Lower leg skin (tissue), 4 donors: Measurements from ENCODE around the gene EDEM2. TPM values are rescaled to one million over a fixed set of nuclear protein-coding genes. Genes with fewer than 3 reads are reported as not detected.
"Not testable (repeated sequence)": the region's sequence is repeated elsewhere in the genome, so short reads cannot be mapped to it uniquely, and the experiment has no call there.

Experiments
- DNase-seq, 2 donors: peaks; one replicate each; pipeline ENCODE4 v3.0.0-alpha.2; 2019; ENCODE audit warnings: low spot score in 2 of 2
- H3K4me3 ChIP-seq: fragments of 200-600 bp; sonication (generic); 2 replicates; pipeline ENCODE4 v1.5.1; 2017; ENCODE audit warnings: mild to moderate bottlenecking, low read depth; ENCODE audit not compliant: poor library complexity, severe bottlenecking
- CTCF ChIP-seq, 3 donors: fragments of 450-650 bp; IDR thresholded peaks; one replicate each; pipeline ENCODE4 v1.5.1; 2016; ENCODE audit warnings: antibody characterized with exemption in 3 of 3, mild to moderate bottlenecking in 3 of 3, moderate library complexity in 2 of 3
- POLR2A ChIP-seq, 2 donors: fragments of 450-650 bp; IDR thresholded peaks; one replicate each; pipeline ENCODE4 v1.6.1; 2016 to 2017; ENCODE audit warnings: antibody characterized with exemption in 2 of 2, mild to moderate bottlenecking in 1 of 2, moderate library complexity in 1 of 2
- WGBS, 2 donors: methylation state at CpG; one replicate each; pipeline ENCODE4 v1.1.5; 2018; 5-methylcytosine and 5-hydroxymethylcytosine counted together
- intact Hi-C: fragments of 100-400 bp; cut with DNase I; formaldehyde crosslinking; loops from one replicate; pipeline ENCODE4 v1.15.0; 2023; ENCODE audit warnings: low total_unique reads
- total RNA-seq, 4 donors: library from RNA; depleted of rRNA; stranded (reverse); fragments of >200 nt; gene quantifications; one replicate each; pipeline ENCODE4 v1.1.0, GENCODE V29; 2016

The EDEM2 gene
- total RNA-seq, 4 donors from 2014 or later = 8.8 to 18.7 (median 16.6) TPM

- TF ChIP-seq CTCF (IDR thresholded peaks at IDR 0.05) = no peak
- no peak for TF ChIP-seq POLR2A (IDR thresholded peaks at IDR 0.05)
- DNase-seq = peak; percentile 93 to 97
- intact Hi-C loops = no loop called here
- WGBS, 2 donors = 2% methylated on average over 16 of the region's 16 CpGs
- peak within 1 kb of the TSS; percentile 9 for H3K4me3 ChIP-seq
Measured at GRCh38 chr20:35171753-35172433, 24.8 kb upstream of the EDEM2 start, which contains the start of gene PROCR. Gene PROCR (plus strand): TSS chr20:35172072. CDS start chr20:35172155, 83 bp downstream.

GRCh38 chr20:35171438-35171752 lies 24.3 kb upstream of the EDEM2 start:
- no peak for DNase-seq
- 13 to 30% methylated on average over 1 of the region's 1 CpG for WGBS, 2 donors
- intact Hi-C loops = no loop called here
- H3K4me3 ChIP-seq = no peak overlapping the region
- no peak for TF ChIP-seq CTCF (IDR thresholded peaks at IDR 0.05)
- TF ChIP-seq POLR2A (IDR thresholded peaks at IDR 0.05) = no peak

DNA sequence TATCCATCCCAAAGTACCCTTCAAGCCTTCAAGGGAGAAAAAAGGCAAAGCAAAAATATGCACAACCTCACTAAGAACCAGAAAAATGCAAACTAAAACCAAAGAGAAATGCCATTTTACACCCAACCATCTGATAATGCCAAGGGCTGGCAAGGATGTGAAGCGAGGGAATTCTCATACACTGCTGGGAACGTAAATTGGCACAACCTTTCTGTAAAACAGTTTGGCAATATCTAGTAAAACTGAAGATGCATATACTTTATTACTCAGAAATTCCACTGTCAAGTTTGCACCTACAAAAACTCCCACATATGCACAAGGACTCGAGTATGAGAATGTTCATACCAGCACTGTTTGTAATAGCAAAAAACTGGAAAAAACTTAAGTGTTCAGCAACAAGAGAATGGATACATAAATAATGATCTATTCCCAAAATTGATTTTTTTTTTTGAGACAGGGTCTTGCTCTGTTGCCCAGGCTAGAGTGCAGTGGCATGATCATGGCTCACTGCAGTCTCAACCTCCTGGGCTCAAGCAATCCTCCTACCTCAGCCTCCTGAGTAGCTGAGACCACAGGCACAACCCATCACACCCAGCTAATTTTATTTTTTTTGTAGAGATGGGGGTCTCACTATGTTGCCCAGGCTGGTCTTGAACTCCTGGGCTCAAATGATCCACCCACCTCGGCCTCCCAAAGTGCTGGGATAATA lies 21.7 kb upstream of the EDEM2 start:
- DNase-seq, H3K4me3 ChIP-seq, intact Hi-C loops: not testable (repeated sequence)
- 70 to 82% methylated on average over 4 of the region's 4 CpGs for WGBS, 2 donors

DNA sequence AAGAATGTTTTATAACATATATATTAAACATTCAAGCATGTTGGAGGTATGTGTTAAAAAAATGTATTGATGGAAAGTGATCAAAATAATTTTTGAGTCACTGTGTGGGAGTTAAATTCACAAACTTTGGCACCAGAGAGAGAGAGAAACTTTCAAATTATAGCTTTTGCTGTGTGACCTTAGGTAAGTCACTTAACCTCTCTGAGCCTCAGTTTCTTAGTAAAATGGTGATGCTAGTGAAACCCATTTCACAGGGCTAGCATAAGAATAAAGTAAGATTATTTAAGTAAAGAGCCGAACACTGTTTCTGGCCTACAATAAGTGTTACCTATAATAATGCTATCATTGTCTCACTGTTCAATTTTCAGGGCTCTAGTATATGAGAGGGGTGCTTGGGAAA lies 20.7 kb upstream of the EDEM2 start:
- WGBS, 2 donors = 100% methylated on average over 1 of the region's 1 CpG
- intact Hi-C loops = no loop called here
- no peak overlapping the region for H3K4me3 ChIP-seq
- TF ChIP-seq POLR2A (IDR thresholded peaks at IDR 0.05) = no peak
- no peak for TF ChIP-seq CTCF (IDR thresholded peaks at IDR 0.05)
- DNase-seq = no peak

GRCh38 chr20:35166242-35166830 lies 19.2 kb upstream of the EDEM2 start:
- TF ChIP-seq CTCF (IDR thresholded peaks at IDR 0.05) = no peak
- no peak for TF ChIP-seq POLR2A (IDR thresholded peaks at IDR 0.05)
- DNase-seq = peak in 1 of 2 donors; percentile 87
- no peak overlapping the region for H3K4me3 ChIP-seq
- 64 to 69% methylated on average over 4 to 5 of the region's 5 CpGs for WGBS, 2 donors
- intact Hi-C loops = no loop called here
